ENCODE data around the gene CMSS1. TPM values are rescaled to one million over a fixed set of nuclear protein-coding genes. Genes with fewer than 3 reads are reported as not detected.

CMSS1 gene
- total and polyA plus RNA-seq, 8 donors = 14.4 to 29.9 (median 15.9) TPM

DNA sequence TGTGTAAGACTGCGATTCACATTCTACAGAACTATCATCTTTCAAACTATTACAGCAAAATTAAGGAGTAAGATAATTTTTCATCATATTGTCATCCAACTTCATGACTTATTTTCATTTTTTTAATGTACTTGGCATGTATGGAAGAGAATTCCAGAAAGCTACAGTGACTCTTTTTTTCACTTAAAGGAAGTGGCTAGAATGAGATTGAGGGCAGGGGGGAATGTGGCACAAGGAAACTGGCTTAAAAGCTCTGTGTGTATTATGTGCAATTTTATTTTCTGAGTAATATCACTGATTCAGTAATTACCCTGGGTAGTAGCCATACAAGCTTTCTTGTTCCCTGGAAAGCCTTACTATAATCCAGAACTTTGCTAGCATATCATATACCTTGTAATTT, 202.1 kb downstream of the CMSS1 start:
- intact Hi-C loops (cut with DNase I) = no loop called here
- H3K4me1 ChIP-seq = peaks cover 6 to 16% (median 11%) of the 10 kb centered on the region in 3 donors
- no peaks in the 10 kb centered on the region for H3K36me3 ChIP-seq
- no peak overlapping the region for H3K4me3 ChIP-seq
- TF ChIP-seq, protein P1, sequence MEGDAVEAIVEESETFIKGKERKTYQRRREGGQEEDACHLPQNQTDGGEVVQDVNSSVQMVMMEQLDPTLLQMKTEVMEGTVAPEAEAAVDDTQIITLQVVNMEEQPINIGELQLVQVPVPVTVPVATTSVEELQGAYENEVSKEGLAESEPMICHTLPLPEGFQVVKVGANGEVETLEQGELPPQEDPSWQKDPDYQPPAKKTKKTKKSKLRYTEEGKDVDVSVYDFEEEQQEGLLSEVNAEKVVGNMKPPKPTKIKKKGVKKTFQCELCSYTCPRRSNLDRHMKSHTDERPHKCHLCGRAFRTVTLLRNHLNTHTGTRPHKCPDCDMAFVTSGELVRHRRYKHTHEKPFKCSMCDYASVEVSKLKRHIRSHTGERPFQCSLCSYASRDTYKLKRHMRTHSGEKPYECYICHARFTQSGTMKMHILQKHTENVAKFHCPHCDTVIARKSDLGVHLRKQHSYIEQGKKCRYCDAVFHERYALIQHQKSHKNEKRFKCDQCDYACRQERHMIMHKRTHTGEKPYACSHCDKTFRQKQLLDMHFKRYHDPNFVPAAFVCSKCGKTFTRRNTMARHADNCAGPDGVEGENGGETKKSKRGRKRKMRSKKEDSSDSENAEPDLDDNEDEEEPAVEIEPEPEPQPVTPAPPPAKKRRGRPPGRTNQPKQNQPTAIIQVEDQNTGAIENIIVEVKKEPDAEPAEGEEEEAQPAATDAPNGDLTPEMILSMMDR (IDR thresholded peaks at IDR 0.05) = no peak
- no peak for ATAC-seq
- no peak for FAIRE-seq
- 95 to 97% methylated on average over 1 of the region's 1 CpG for WGBS, 2 donors
- H3K27ac ChIP-seq = no peak overlapping the region
- no peak for DNase-seq
- no peaks in the 10 kb centered on the region for H3K27me3 ChIP-seq
- H3K9me3 ChIP-seq = no peaks in the 10 kb centered on the region

DNA sequence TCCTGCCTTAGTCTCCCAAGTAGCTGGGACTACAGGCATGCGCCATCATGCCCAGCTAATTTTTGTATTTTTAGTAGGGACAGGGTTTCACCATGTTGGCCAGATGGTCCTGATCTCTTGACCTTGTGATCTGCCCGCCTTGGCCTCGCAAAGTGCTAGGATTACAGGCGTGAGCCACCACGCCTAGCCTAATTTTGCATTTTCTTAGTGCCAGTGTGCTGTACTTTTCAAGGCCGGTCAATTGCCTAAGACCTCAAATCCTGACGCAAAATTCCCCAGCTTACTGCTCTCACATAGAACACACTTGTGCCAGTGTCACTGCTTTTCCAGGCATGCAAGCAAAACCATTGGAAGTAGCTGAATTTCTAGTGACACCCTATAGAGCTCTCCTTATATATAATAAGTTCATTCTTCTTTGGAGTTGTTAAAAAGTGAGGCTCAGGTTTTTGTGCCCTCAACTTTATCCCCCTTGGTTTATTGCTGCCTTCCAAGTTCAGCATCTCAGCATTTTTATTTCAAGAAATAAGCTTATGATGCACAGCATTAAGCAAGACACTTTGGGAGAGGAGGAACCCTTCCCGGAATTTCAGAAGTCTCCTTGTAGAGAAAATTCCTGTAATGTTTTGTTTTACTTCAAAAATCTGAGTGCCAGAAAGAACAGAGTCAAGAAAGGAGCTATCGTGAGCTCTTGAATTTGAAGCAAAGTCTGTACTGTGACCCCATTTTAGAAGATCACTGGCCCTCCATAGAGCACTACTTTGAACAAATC, 203.4 kb downstream of the CMSS1 start:
- H3K27ac ChIP-seq = no peak overlapping the region
- FAIRE-seq (no peak), DNase-seq (no peak), ATAC-seq (no peak)
- H3K9me3 ChIP-seq = no peaks in the 10 kb centered on the region
- intact Hi-C loops (cut with DNase I) = no loop called here
- TF ChIP-seq, protein P1 (IDR thresholded peaks at IDR 0.05) = no peak
- H3K36me3 ChIP-seq = no peaks in the 10 kb centered on the region
- no peak overlapping the region for H3K4me3 ChIP-seq
- WGBS, 2 donors = 94 to 95% methylated on average over 9 of the region's 9 CpGs
- H3K27me3 ChIP-seq = no peaks in the 10 kb centered on the region
- H3K4me1 ChIP-seq = peaks cover 6 to 16% (median 13%) of the 10 kb centered on the region in 3 donors

DNA sequence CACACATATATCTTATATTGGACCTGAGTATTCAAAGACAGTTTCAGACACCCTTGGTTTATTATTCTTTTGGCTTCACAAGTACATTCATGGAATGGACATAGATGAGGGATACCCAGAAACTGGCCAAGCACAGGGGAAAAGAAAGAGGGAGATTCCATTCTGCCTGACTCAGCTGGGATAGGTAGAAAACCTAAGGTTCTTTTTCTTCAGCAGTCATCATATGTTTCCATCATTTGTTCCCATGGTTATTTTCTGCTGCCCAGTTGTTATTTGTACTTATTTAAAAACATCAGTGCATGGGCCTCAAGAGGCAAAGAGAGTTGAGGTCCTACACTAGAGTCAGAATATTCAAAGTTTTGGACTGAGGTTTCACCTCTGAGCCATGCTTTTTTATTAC, 204.8 kb downstream of the CMSS1 start:
- DNase-seq (no peak), ATAC-seq (no peak), FAIRE-seq (no peak)
- intact Hi-C loops (cut with DNase I) = no loop called here
- Histone ChIP-seq H3K4me3 (no peak overlapping the region), H3K27ac (peak overlapping the region in 2 of 4 donors; percentile 61 to 72), H3K36me3 (no peaks in the 10 kb centered on the region), H3K9me3 (no peaks in the 10 kb centered on the region), H3K4me1 (peaks cover 6 to 16% (median 13%) of the 10 kb centered on the region in 3 donors), H3K27me3 (no peaks in the 10 kb centered on the region)
- TF ChIP-seq, protein P1 (IDR thresholded peaks at IDR 0.05) = no peak

DNA sequence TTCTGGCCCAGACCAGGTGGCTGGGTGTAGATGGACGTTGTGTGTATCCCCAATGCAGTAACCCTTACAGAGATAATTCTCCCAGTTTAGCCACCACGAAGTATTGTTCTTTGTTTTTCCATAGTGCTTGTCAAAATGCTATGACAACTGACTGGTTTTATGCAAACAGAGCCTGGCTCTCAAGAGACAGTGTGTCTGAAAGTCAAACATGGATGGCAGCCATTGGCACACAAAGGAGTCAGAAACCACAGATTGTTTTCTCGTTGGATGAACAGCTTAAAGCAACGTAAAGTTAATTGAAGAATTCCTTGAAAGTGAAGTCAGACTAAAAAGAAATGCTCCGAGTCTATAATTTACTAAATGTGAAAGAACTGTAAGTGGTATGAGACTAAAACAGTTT, 205.5 kb downstream of the CMSS1 start:
- whole genome bisulfite sequencing, 2 donors = 45 to 49% methylated on average over 5 of the region's 5 CpGs
- DNase-seq (no peak), FAIRE-seq (no peak), ATAC-seq (peak in 2 of 4 donors; percentile 21 to 28)
- Histone ChIP-seq H3K4me1 (peaks cover 6 to 18% (median 16%) of the 10 kb centered on the region in 3 donors), H3K27me3 (no peaks in the 10 kb centered on the region), H3K36me3 (no peaks in the 10 kb centered on the region), H3K4me3 (no peak overlapping the region), H3K27ac (peak overlapping the region in 2 of 4 donors; percentile 61 to 72), H3K9me3 (no peaks in the 10 kb centered on the region)
- TF ChIP-seq, protein P1 (IDR thresholded peaks at IDR 0.05) = no peak
- intact Hi-C loops (cut with DNase I) = no loop called here

DNA sequence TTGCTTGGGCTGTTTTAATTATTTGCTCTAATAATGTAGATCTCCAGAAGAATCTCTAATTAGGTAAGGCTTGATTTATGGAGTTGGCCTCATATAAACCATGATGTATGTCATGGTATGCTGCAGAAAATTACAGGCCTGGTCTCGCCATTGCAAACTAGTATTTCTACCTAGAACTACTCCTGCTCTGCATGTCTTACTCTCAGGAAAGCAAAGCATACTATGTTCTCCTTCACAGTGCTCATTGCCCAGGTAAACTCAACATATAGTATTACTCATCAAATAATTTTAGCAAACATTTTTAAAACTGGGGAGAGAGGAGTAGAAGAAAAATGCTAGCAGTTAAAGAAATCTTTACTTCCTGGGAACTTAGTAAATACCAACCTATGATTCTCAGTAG, 205.9 kb downstream of the CMSS1 start:
- TF ChIP-seq, protein P1 (IDR thresholded peaks at IDR 0.05) = no peak
- ATAC-seq = no peak
- H3K27ac ChIP-seq = peak overlapping the region in 2 of 4 donors; percentile 61 to 72
- no peaks in the 10 kb centered on the region for H3K36me3 ChIP-seq
- no peak overlapping the region for H3K4me3 ChIP-seq
- H3K9me3 ChIP-seq = no peaks in the 10 kb centered on the region
- FAIRE-seq = no peak
- intact Hi-C loops (cut with DNase I) = no loop called here
- DNase-seq = no peak
- H3K4me1 ChIP-seq = peaks cover 6 to 20% (median 16%) of the 10 kb centered on the region in 3 donors
- 96 to 97% methylated on average over 1 of the region's 1 CpG for WGBS, 2 donors
- no peaks in the 10 kb centered on the region for H3K27me3 ChIP-seq
